H1 (cell line): ENCODE data around the gene BABAM2. TPM values are rescaled to one million over a fixed set of nuclear protein-coding genes. Genes with fewer than 3 reads are reported as not detected.

Experiments
- CTCF ChIA-PET: fragments of 300-600 bp; sonication (Branson Sonifier 250); formaldehyde crosslinking; loops from one replicate; lab custom pipeline; 2021; ENCODE audit not compliant: partially characterized antibody; lab: Charles Lee
- POLR2A ChIA-PET: fragments of 300-600 bp; sonication (Branson Sonifier 250); formaldehyde crosslinking; loops from one replicate; lab custom pipeline; 2021; ENCODE audit warnings: inconsistent platforms; ENCODE audit not compliant: partially characterized antibody; lab: Charles Lee
- DNase-seq, 2 experiments: peaks; one replicate each; pipeline versions ENCODE4 v3.0.0 to v3.0.0-alpha.2; 2010 to 2022; ENCODE audit warnings: low spot score in 2 of 2, low read depth in 1 of 2, mixed read lengths in 1 of 2
- FAIRE-seq: peaks from 2 replicates; lab custom pipeline; 2011; peaks lifted over from hg19 to GRCh38; lab: Jason Lieb, UNC
- H2AFZ ChIP-seq: 2 replicates; pipeline ENCODE4 v1.8.1; 2012; ENCODE audit warnings: low read length, inconsistent platforms
- H2AK5ac ChIP-seq: 2 replicates; pipeline ENCODE4 v1.6.1; 2013; ENCODE audit warnings: low read depth, low read length
- H2BK120ac ChIP-seq: replicated peaks from 2 replicates; pipeline ENCODE3; 2013; ENCODE audit warnings: low read depth, low read length, inconsistent platforms
- H2BK12ac ChIP-seq: 2 replicates; pipeline ENCODE4 v1.6.1; 2013; ENCODE audit warnings: low read depth, low read length
- H2BK15ac ChIP-seq: 2 replicates; pipeline ENCODE4 v1.6.1; 2013; ENCODE audit warnings: low read length
- H2BK20ac ChIP-seq: 2 replicates; pipeline ENCODE4 v1.6.1; 2013; ENCODE audit warnings: low read length
- H2BK5ac ChIP-seq: 2 replicates; pipeline ENCODE4 v1.6.1; 2013; ENCODE audit warnings: low read depth, low read length
- H3K14ac ChIP-seq: 2 replicates; pipeline ENCODE4 v1.6.1; 2013; ENCODE audit warnings: inconsistent platforms; ENCODE audit not compliant: insufficient read length
- H3K18ac ChIP-seq: 2 replicates; pipeline ENCODE4 v1.6.1; 2013; ENCODE audit warnings: low read length; ENCODE audit errors: extremely low read depth
- H3K23ac ChIP-seq: 2 replicates; pipeline ENCODE4 v1.6.1; 2013; ENCODE audit warnings: inconsistent platforms; ENCODE audit not compliant: insufficient read length
- H3K23me2 ChIP-seq: 2 replicates; pipeline ENCODE4 v1.6.1; 2013; ENCODE audit warnings: low read depth, low read length
- H3K27ac ChIP-seq: 2 replicates; pipeline ENCODE4 v1.6.1; 2011; ENCODE audit warnings: low read depth, low read length, inconsistent platforms
- H3K27me3 ChIP-seq, 4 experiments: replicated peaks in 1 of 4; 1 replicate in 1 of 4; 2 replicates in 3 of 4; pipeline versions ENCODE4 v1.6.1 to v1.8.1; 2011 to 2013; ENCODE audit warnings: low read length in 3 of 4, mild to moderate bottlenecking in 3 of 4, inconsistent platforms in 2 of 4, mixed read lengths in 2 of 4, moderate library complexity in 1 of 4; ENCODE audit not compliant: control insufficient read depth in 3 of 4, insufficient read depth in 3 of 4; ENCODE audit errors: extremely low read depth in 1 of 4
- H3K36me3 ChIP-seq, 4 experiments: 2 replicates each; pipeline versions ENCODE4 v1.6.1 to v1.8.1; 2011 to 2013; ENCODE audit warnings: mild to moderate bottlenecking in 4 of 4, low read length in 3 of 4, moderate library complexity in 2 of 4, control low read depth in 1 of 4, inconsistent platforms in 1 of 4; ENCODE audit not compliant: insufficient read depth in 4 of 4, control insufficient read depth in 2 of 4
- H3K4ac ChIP-seq: replicated peaks from 2 replicates; pipeline ENCODE3; 2013; ENCODE audit warnings: low read length, low read depth, mixed read lengths, inconsistent platforms; ENCODE audit not compliant: insufficient read length
- H3K4me1 ChIP-seq, 4 experiments: replicated peaks in 1 of 4; 1 replicate in 1 of 4; 2 replicates in 3 of 4; pipeline versions ENCODE4 v1.6.1 to v1.8.1; 2011 to 2013; ENCODE audit warnings: low read length in 3 of 4, inconsistent platforms in 2 of 4, mixed read lengths in 1 of 4; ENCODE audit not compliant: insufficient read depth in 4 of 4, control insufficient read depth in 3 of 4
- H3K4me2 ChIP-seq, 2 experiments: 2 replicates each; pipeline versions ENCODE4 v1.6.1 to v1.8.1; 2011 to 2013; ENCODE audit warnings: low read depth in 2 of 2, low read length in 2 of 2, control low read depth in 1 of 2, inconsistent platforms in 1 of 2, mild to moderate bottlenecking in 1 of 2; ENCODE audit not compliant: insufficient read depth in 1 of 2
- H3K4me3 ChIP-seq, 4 experiments: fragments of 200-600, 300-600 bp in 1 of 4; sonication (generic), shearing (Covaris generic), sonication (Bioruptor Twin) in 1 of 4; 2 replicates each; pipeline versions ENCODE4 v1.5.1 to v1.8.1; 2011 to 2016; ENCODE audit warnings: low read length in 4 of 4, low read depth in 3 of 4, control low read depth in 2 of 4, inconsistent platforms in 2 of 4, mild to moderate bottlenecking in 2 of 4, mixed read lengths in 1 of 4, moderate library complexity in 1 of 4; ENCODE audit not compliant: insufficient read depth in 2 of 4; ENCODE audit errors: extremely low read depth in 1 of 4
- H3K56ac ChIP-seq: replicated peaks from 2 replicates; pipeline ENCODE3; 2013; ENCODE audit warnings: low read depth, mild to moderate bottlenecking, mixed read lengths, low read length, inconsistent platforms; ENCODE audit not compliant: insufficient read length
- H3K79me1 ChIP-seq: 2 replicates; pipeline ENCODE4 v1.6.1; 2013; ENCODE audit warnings: low read depth, low read length, control low read depth
- H3K79me2 ChIP-seq, 2 experiments: 2 replicates each; pipeline versions ENCODE4 v1.6.1 to v1.8.1; 2012 to 2013; ENCODE audit warnings: low read length in 2 of 2, mild to moderate bottlenecking in 2 of 2, inconsistent platforms in 1 of 2; ENCODE audit not compliant: insufficient read depth in 2 of 2, control insufficient read depth in 1 of 2
- H3K9ac ChIP-seq, 4 experiments: replicated peaks in 1 of 4; 1 replicate in 1 of 4; 2 replicates in 3 of 4; pipeline versions ENCODE4 v1.6.1 to v1.8.1; 2011 to 2013; ENCODE audit warnings: low read depth in 3 of 4, low read length in 3 of 4, control low read depth in 2 of 4, mild to moderate bottlenecking in 2 of 4, moderate library complexity in 2 of 4, inconsistent platforms in 1 of 4; ENCODE audit errors: extremely low read depth in 1 of 4
- H3K9me3 ChIP-seq, 2 experiments: 2 replicates each; pipeline versions ENCODE4 v1.6.1 to v1.8.1; 2012 to 2013; ENCODE audit warnings: mild to moderate bottlenecking in 2 of 2, moderate library complexity in 2 of 2, control low read depth in 1 of 2, inconsistent platforms in 1 of 2, low read depth in 1 of 2, low read length in 1 of 2, mixed read lengths in 1 of 2; ENCODE audit not compliant: insufficient read depth in 2 of 2
- H4K20me1 ChIP-seq, 2 experiments: replicated peaks in 1 of 2; 2 replicates each; pipeline versions ENCODE3 to v1.8.1; 2011 to 2013; ENCODE audit warnings: inconsistent platforms in 2 of 2, low read length in 2 of 2, mild to moderate bottlenecking in 1 of 2; ENCODE audit not compliant: insufficient read depth in 2 of 2, control insufficient read depth in 1 of 2
- H4K5ac ChIP-seq: 2 replicates; pipeline ENCODE4 v1.6.1; 2013; ENCODE audit warnings: low read length, low read depth, mixed read lengths, inconsistent platforms; ENCODE audit not compliant: insufficient read length
- H4K8ac ChIP-seq: 2 replicates; pipeline ENCODE4 v1.8.0; 2013; ENCODE audit warnings: mild to moderate bottlenecking, moderate library complexity, low read length, inconsistent platforms; ENCODE audit not compliant: insufficient read depth; ENCODE audit errors: extremely low read depth
- H4K91ac ChIP-seq: replicated peaks from 2 replicates; pipeline ENCODE3; 2013; ENCODE audit warnings: low read length, mixed read lengths, inconsistent platforms; ENCODE audit not compliant: insufficient read length
- CBX8 ChIP-seq: fragments of 300-800, 300-1000 bp; sonication (generic); IDR thresholded peaks from 2 replicates; pipeline ENCODE4 v1.7.1; 2016; ENCODE audit warnings: low read depth, low read length, borderline replicate concordance
- CTBP2 ChIP-seq: IDR thresholded peaks from 2 replicates; pipeline ENCODE4 v1.7.0; 2011; ENCODE audit warnings: borderline replicate concordance, mild to moderate bottlenecking, moderate library complexity, mixed read lengths, low read length; ENCODE audit not compliant: insufficient read depth, insufficient read length
- HDAC2 ChIP-seq, 2 experiments: fragments of 300-600 bp in 1 of 2; sonication (generic) in 1 of 2; IDR thresholded peaks; 2 replicates each; pipeline ENCODE4 v1.6.1; 2011 to 2012; ENCODE audit warnings: low read depth in 2 of 2, low read length in 2 of 2, mild to moderate bottlenecking in 2 of 2, moderate library complexity in 2 of 2, borderline replicate concordance in 1 of 2, inconsistent platforms in 1 of 2
- KDM4A ChIP-seq: IDR thresholded peaks from one replicate; pipeline ENCODE4 v1.7.1; 2012; ENCODE audit warnings: low read depth, mild to moderate bottlenecking, moderate library complexity, low read length, inconsistent platforms; ENCODE audit not compliant: severe bottlenecking
- MAFK ChIP-seq: IDR thresholded peaks from 2 replicates; pipeline ENCODE4 v1.6.1; 2012; ENCODE audit warnings: low read depth, mild to moderate bottlenecking, improper control_type of control experiment, low read length
- RFX5 ChIP-seq: IDR thresholded peaks from 2 replicates; pipeline ENCODE4 v1.6.1; 2011; ENCODE audit warnings: low read depth, low read length, improper control_type of control experiment, borderline replicate concordance
- RXRA ChIP-seq: IDR thresholded peaks from 2 replicates; pipeline ENCODE4 v1.6.1; 2011; ENCODE audit warnings: low read depth, mild to moderate bottlenecking, low read length, moderate library complexity; ENCODE audit not compliant: insufficient read depth
- SIN3A ChIP-seq, 2 experiments: IDR thresholded peaks in 1 of 2; conservative IDR thresholded peaks in 1 of 2; 2 replicates each; pipeline ENCODE4 v1.6.1; 2011 to 2012; ENCODE audit warnings: low read length in 2 of 2, improper control_type of control experiment in 1 of 2, low read depth in 1 of 2, mild to moderate bottlenecking in 1 of 2
- SRF ChIP-seq: IDR thresholded peaks from 2 replicates; pipeline ENCODE4 v1.6.1; 2011; ENCODE audit warnings: mild to moderate bottlenecking, low read depth, low read length, moderate library complexity
- WGBS, 2 experiments: shearing (Covaris generic) in 1 of 2; methylation state at CpG; one replicate each; pipeline versions ENCODE4 v1.1.6 to v1.1.7; 2013 to 2015; ENCODE audit warnings: low lambda C conversion rate in 2 of 2, mixed read lengths in 2 of 2, inconsistent platforms in 1 of 2, low coverage in 1 of 2, missing lambda C conversion rate in 1 of 2; ENCODE audit not compliant: insufficient replicate concordance in 2 of 2, insufficient coverage in 1 of 2, insufficient read length in 1 of 2; ENCODE audit errors: extremely low coverage in 1 of 2, missing lambda C conversion rate in 1 of 2; 5-methylcytosine and 5-hydroxymethylcytosine counted together
- polyA plus RNA-seq, 7 experiments: library from polyadenylated mRNA; depleted of rRNA in 3 of 7; stranded (reverse) in 5 of 7; unstranded in 2 of 7; fragments of >200 nt in 5 of 7; fragments of 200-250 nt in 2 of 7; gene quantifications; 1 replicate in 5 of 7; 2 replicates in 1 of 7; 4 replicates in 1 of 7; pipeline versions ENCODE4 v1.2.1 to v1.2.3, GENCODE V29; 2011 to 2013; ENCODE audit warnings: missing spikeins in 2 of 7, mixed read lengths in 2 of 7
- total RNA-seq: library from RNA; stranded (reverse); fragmentation: NEBNext Ultra II Directional; extraction: Animal tissue kit (Norgen Biotek cat#: 25700); gene quantifications from 2 replicates; pipeline ENCODE4 v1.2.1, GENCODE V29; 2021
- TF ChIP-seq, protein P1 (sequence below): IDR thresholded peaks from 2 replicates; pipeline ENCODE4 v1.6.1; 2012; ENCODE audit warnings: low read length, inconsistent platforms

Gene BABAM2
- total and polyA plus RNA-seq, 2 of the 8 experiments (the other 6 are each of a cell fraction or from before 2014, with no cell fraction given), result 15.8 to 20.9 TPM

DNA sequence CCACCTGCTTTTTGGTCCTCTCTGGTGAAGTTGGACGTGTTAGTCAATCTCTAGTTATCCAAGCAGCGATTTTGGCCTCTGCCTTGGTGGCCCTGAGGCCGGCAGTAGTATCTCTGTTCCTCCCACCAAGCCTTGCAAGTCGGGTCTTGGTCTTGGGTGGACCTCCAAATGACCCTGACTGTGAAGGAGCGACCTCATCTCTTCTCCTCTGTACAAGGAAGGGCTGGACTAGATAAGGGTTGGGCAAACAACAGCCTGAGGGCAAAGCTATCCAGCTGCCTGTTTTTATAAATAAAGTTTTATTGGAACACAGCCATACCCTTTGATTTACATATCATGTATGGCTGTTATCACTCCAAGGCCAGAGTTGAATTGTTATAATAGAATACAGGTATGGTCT lies 427.5 kb downstream of the BABAM2 start:
- DNase-seq, result no peak
- 88% methylated on average over 5 of the region's 5 CpGs; no CpG with 5 or more reads in 1 of the 2 experiments for WGBS, 2 experiments
- H3K4ac ChIP-seq, result no peak overlapping the region
- TF ChIP-seq MAFK, result no peak
- TF ChIP-seq HDAC2 (IDR thresholded peaks at IDR 0.05; ENCODE audit: borderline replicate concordance in 1 of 2, low read depth in 2 of 2, low read length in 2 of 2), result no peak
- TF ChIP-seq SIN3A (conservative IDR thresholded peaks at IDR 0.05 in 1 of 2, IDR thresholded peaks at IDR 0.05 in 1 of 2; ENCODE audit: low read depth in 1 of 2, low read length in 2 of 2), result no peak
- TF ChIP-seq CTBP2, result no peak
- no peak for TF ChIP-seq SRF
- TF ChIP-seq, protein P1, sequence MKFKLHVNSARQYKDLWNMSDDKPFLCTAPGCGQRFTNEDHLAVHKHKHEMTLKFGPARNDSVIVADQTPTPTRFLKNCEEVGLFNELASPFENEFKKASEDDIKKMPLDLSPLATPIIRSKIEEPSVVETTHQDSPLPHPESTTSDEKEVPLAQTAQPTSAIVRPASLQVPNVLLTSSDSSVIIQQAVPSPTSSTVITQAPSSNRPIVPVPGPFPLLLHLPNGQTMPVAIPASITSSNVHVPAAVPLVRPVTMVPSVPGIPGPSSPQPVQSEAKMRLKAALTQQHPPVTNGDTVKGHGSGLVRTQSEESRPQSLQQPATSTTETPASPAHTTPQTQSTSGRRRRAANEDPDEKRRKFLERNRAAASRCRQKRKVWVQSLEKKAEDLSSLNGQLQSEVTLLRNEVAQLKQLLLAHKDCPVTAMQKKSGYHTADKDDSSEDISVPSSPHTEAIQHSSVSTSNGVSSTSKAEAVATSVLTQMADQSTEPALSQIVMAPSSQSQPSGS, result no peak
- no peak for TF ChIP-seq CBX8
- no peak for TF ChIP-seq RXRA
- TF ChIP-seq KDM4A, result no peak
- no peak for TF ChIP-seq RFX5

More for the DNA sequence above, 427.5 kb downstream of the BABAM2 start:
- Histone ChIP-seq H3K9ac (no peak overlapping the region), H3K4me3 (no peak overlapping the region), H3K23me2 (no peaks in the 10 kb centered on the region; the same call in 1 of the 2 replicates), H3K27me3 (no peaks in the 10 kb centered on the region), H2BK5ac (no peak overlapping the region), H3K79me1 (no peaks in the 10 kb centered on the region), H3K27ac (no peak overlapping the region), H3K56ac (no peak overlapping the region), H3K9me3 (no peaks in the 10 kb centered on the region), H2BK12ac (no peak overlapping the region), H3K18ac (no peak overlapping the region), H2BK120ac (no peak overlapping the region), H2AFZ (no peak overlapping the region), H3K14ac (no peak overlapping the region), H3K79me2 (no peaks in the 10 kb centered on the region), H3K4me2 (no peak overlapping the region), H4K91ac (no peak overlapping the region), H3K36me3 (no peaks in the 10 kb centered on the region), H2BK15ac (no peak overlapping the region), H4K5ac (no peak overlapping the region), H3K4me1 (peaks cover 11 to 30% (median 21%) of the 10 kb centered on the region in 4 experiments), H2AK5ac (no peak overlapping the region), H3K23ac (no peak overlapping the region), H4K20me1 (no peaks in the 10 kb centered on the region), H4K8ac (no peak overlapping the region), H2BK20ac (no peak overlapping the region)
- CTCF ChIA-PET, result interaction anchor here (1.1 kb wide), 1 partner anchor 22 kb away, joined by 3 read pairs; no protein-coding TSS in a partner anchor
- POLR2A ChIA-PET, result interaction anchor here (1.7 kb wide), 1 partner anchor 10 kb away, joined by 5 read pairs; no protein-coding TSS in a partner anchor
- FAIRE-seq, result no peak
